Colonic mucosa (tissue), 4 donors: ENCODE measurements around the gene RNF14. TPM values are rescaled to one million over a fixed set of nuclear protein-coding genes. Genes with fewer than 3 reads are reported as not detected.

Source experiments
- DNase-seq: peaks from one replicate; pipeline ENCODE4 v3.0.0-alpha.2; 2020
- H3K27ac ChIP-seq: fragments of 200-600 bp; one replicate; pipeline ENCODE4 v1.8.0; 2021
- H3K27me3 ChIP-seq: fragments of 200-600 bp; one replicate; pipeline ENCODE4 v1.8.0; 2021
- H3K36me3 ChIP-seq: fragments of 200-600 bp; one replicate; pipeline ENCODE4 v1.8.0; 2021
- H3K4me1 ChIP-seq: fragments of 200-600 bp; one replicate; pipeline ENCODE4 v1.8.0; 2021; ENCODE audit warnings: mild to moderate bottlenecking
- H3K4me3 ChIP-seq: fragments of 200-600 bp; one replicate; pipeline ENCODE4 v1.8.0; 2021
- H3K9ac ChIP-seq, 2 donors: one replicate each; pipeline ENCODE4 v1.7.0; 2013; ENCODE audit warnings: control low read depth in 2 of 2, low read depth in 2 of 2, low read length in 2 of 2
- H3K9me3 ChIP-seq: fragments of 200-600 bp; one replicate; pipeline ENCODE4 v1.8.0; 2021
- CTCF ChIP-seq: fragments of 200-600 bp; IDR thresholded peaks from one replicate; pipeline ENCODE4 v1.8.0; 2022; ENCODE audit warnings: antibody characterized with exemption, mild to moderate bottlenecking
- intact Hi-C: fragments of 100-400 bp; cut with DNase I; formaldehyde crosslinking; loops from one replicate; pipeline ENCODE4 v1.14.1; 2022
- total RNA-seq, 2 donors: library from RNA; stranded (reverse); fragmentation: NEBNext Ultra II Directional in 1 of 2; extraction: Animal tissue kit (Norgen Biotek cat#: 25700) in 1 of 2; gene quantifications; one replicate each; pipeline ENCODE4 v1.2.1, GENCODE V29; 2021
- donor health status: healthy.
- donor health status: DM: no; HTN: no; CAD: no.
- donor health status: DM: no; HTN: no; CAD: no.

RNF14 gene
- total RNA-seq, 2 donors from 2014 or later: 49.4 to 69.8 TPM

GRCh38 chr5:141949511-141949910 lies 19.4 kb upstream of the RNF14 start:
- DNase-seq: no peak
- Histone ChIP-seq H3K36me3 (no peaks in the 10 kb centered on the region), H3K4me1 (no peaks in the 10 kb centered on the region), H3K27ac (no peak overlapping the region), H3K27me3 (no peaks in the 10 kb centered on the region), H3K9ac (no peak overlapping the region), H3K9me3 (no peaks in the 10 kb centered on the region), H3K4me3 (no peak overlapping the region)
- intact Hi-C loops: no loop called here
- TF ChIP-seq CTCF: no peak

- intact Hi-C loops: no loop called here
- Histone ChIP-seq H3K27me3 (no peaks in the 10 kb centered on the region), H3K36me3 (no peaks in the 10 kb centered on the region), H3K4me3 (no peak overlapping the region), H3K27ac (no peak overlapping the region), H3K4me1 (no peaks in the 10 kb centered on the region), H3K9ac (no peak overlapping the region), H3K9me3 (no peaks in the 10 kb centered on the region)
- DNase-seq: no peak
- TF ChIP-seq CTCF: no peak
Measured at GRCh38 chr5:141950207-141951005, 18.5 kb upstream of the RNF14 start.

- Histone ChIP-seq H3K4me1 (no peaks in the 10 kb centered on the region), H3K9ac (no peak overlapping the region), H3K9me3 (no peaks in the 10 kb centered on the region), H3K27me3 (no peaks in the 10 kb centered on the region), H3K36me3 (no peaks in the 10 kb centered on the region), H3K4me3 (no peak overlapping the region), H3K27ac (no peak overlapping the region)
- no peak for DNase-seq
- intact Hi-C loops: no loop called here
- TF ChIP-seq CTCF: no peak
Measured at GRCh38 chr5:141951332-141951781, 17.5 kb upstream of the RNF14 start.

- intact Hi-C loops: no loop called here
- DNase-seq: no peak
- H3K9ac ChIP-seq: no peak overlapping the region
- TF ChIP-seq CTCF: no peak
- H3K9me3 ChIP-seq: no peaks in the 10 kb centered on the region
- H3K4me3 ChIP-seq: no peak overlapping the region
- no peak overlapping the region for H3K27ac ChIP-seq
- H3K4me1 ChIP-seq: no peaks in the 10 kb centered on the region
- H3K36me3 ChIP-seq: no peaks in the 10 kb centered on the region
- no peaks in the 10 kb centered on the region for H3K27me3 ChIP-seq
Measured at GRCh38 chr5:141952020-141952419, 16.9 kb upstream of the RNF14 start.

- Histone ChIP-seq H3K27ac (no peak overlapping the region), H3K9ac (no peak overlapping the region), H3K36me3 (no peaks in the 10 kb centered on the region), H3K4me1 (no peaks in the 10 kb centered on the region), H3K9me3 (no peaks in the 10 kb centered on the region), H3K4me3 (no peak overlapping the region), H3K27me3 (no peaks in the 10 kb centered on the region)
- no peak for DNase-seq
- no peak for TF ChIP-seq CTCF
- intact Hi-C loops: no loop called here
Measured at GRCh38 chr5:141954194-141954593, 14.7 kb upstream of the RNF14 start.
